Activated CD4-positive, alpha-beta T cell treated with anti-CD3 and anti-CD28 coated beads, Interleukin-2, amount 50 U/mL, for 1 hour (primary cell): ENCODE data around the gene WNT7B.

Experiments used
- DNase-seq: peaks from one replicate; pipeline ENCODE4 v3.0.0-alpha.2; 2020

The WNT7B gene

GRCh38 chr22:45903355-45904135 is 73.4 kb downstream of the WNT7B start:
- no peak for DNase-seq

GRCh38 chr22:45897736-45898135 is 79.2 kb downstream of the WNT7B start:
- no peak for DNase-seq

- DNase-seq, result no peak
Measured at GRCh38 chr22:45896964-45897538, 79.9 kb downstream of the WNT7B start.

- no peak for DNase-seq
Measured at GRCh38 chr22:45896153-45896951, 80.6 kb downstream of the WNT7B start.

- DNase-seq, result no peak
Measured at GRCh38 chr22:45895436-45896152, 81.4 kb downstream of the WNT7B start.

GRCh38 chr22:45893516-45893915 is 83.4 kb downstream of the WNT7B start:
- DNase-seq, result no peak

GRCh38 chr22:45892681-45893461 is 84.1 kb downstream of the WNT7B start:
- no peak for DNase-seq

- DNase-seq, result no peak
Measured at GRCh38 chr22:45891996-45892621, 84.9 kb downstream of the WNT7B start.

GRCh38 chr22:45891471-45891995 is 85.4 kb downstream of the WNT7B start:
- no peak for DNase-seq

GRCh38 chr22:45891021-45891421 is 85.9 kb downstream of the WNT7B start:
- DNase-seq, result no peak

GRCh38 chr22:45890351-45890635 is 86.7 kb downstream of the WNT7B start:
- DNase-seq, result no peak

- DNase-seq, result no peak
Measured at GRCh38 chr22:45889539-45890350, 87.2 kb downstream of the WNT7B start.

- no peak for DNase-seq
Measured at GRCh38 chr22:45889093-45889538, 87.8 kb downstream of the WNT7B start.

- DNase-seq, result no peak
Measured at GRCh38 chr22:45888221-45889092, 88.5 kb downstream of the WNT7B start.

- no peak for DNase-seq
Measured at GRCh38 chr22:45887202-45888131, 89.5 kb downstream of the WNT7B start.

GRCh38 chr22:45886540-45886939 is 90.4 kb downstream of the WNT7B start:
- no peak for DNase-seq

GRCh38 chr22:45885941-45886395 is 91.0 kb downstream of the WNT7B start:
- DNase-seq, result no peak

- DNase-seq, result no peak
Measured at GRCh38 chr22:45885171-45885840, 91.7 kb downstream of the WNT7B start.
